ENCODE results near the gene CLCF1.
"Not testable (repeated sequence)": the region's sequence is repeated elsewhere in the genome, so short reads cannot be mapped to it uniquely, and the experiment has no call there.

CLCF1 gene

DNA sequence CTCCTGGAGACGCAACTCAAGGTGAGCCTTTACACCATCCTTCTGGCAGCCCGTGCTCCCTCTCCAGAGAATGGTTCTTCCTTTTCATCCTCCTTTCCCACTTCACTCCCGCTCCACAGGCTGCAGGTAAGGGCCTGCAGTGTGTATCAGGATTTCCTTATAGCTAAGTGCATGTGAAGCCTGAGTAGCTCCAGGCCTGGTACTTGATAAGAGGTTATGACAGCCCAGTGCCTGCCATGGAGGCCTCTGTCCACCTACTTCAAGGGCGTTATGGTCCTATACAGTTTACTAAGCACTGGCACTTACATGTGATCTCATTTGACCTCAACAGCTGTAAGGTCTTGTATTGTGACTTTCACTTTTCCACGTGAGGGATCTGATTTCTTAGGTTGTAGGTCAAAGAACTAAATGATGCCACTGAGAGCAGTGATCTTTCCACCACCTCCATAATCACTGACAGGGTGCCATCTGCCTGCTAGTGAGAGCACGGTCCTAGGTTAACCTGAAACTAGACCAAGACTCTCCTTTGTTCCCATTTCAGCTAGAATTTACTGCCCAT lies 52.0 kb downstream of the CLCF1 start:
- DNase-seq: no peak

DNA sequence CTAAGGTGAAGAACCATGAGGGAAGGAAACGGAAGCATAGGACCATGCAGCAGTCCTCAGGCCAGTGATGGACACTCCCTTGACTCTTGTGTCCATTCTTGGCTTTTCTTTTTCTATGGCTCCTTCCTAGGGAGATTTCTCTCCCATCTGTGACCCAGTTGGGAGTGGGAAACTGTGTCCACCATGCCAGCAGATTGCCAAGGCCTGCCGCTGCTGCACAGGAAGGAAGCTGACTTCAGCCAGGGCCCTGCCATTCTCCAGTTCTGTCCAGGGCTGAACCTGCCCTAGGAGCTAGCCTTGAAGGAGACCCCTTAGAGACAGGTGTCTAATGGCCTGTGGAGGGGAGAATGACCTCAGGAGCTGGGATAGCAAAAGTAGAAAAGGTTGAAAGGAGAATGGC lies 52.7 kb downstream of the CLCF1 start:
- DNase-seq: no peak

DNA sequence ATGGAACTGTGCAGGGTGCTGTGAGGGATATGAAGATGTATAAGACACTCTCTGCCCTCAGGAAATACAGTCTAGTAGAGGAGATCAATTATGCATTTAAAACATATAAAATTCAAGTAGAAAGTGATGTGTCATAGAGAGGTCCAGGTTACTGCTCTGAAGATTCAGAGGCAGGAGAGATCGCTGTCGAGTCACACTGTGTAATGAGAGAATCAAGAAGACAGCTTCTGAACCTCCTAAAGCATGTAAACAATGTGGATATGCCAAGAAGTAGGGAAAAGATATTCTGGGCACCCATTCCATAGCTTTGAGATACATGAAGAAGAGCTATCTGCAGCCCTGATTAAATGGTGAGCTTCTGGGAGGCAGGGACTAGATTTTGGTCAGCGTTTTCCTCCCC lies 53.4 kb downstream of the CLCF1 start:
- no peak for DNase-seq

DNA sequence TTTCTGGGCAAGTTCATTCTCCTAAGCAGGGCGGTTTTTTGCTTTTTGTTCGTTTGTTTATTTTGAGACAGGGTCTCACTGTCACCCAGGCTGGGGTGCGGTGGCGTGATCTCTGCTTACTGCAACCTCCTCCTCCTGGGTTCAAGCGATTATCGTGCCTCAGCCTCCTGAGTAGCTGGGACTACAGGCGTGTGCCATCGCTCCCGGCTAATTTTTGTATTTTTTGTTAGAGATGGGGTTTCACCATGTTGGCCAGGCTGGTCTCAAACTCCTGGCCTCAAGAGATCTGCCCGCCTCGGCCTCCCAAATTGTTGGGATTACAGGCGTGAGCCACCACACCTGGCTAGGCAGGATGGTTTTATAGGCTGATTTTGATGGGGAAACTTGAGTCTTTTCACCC lies 54.5 kb downstream of the CLCF1 start:
- DNase-seq: not testable (repeated sequence)

DNA sequence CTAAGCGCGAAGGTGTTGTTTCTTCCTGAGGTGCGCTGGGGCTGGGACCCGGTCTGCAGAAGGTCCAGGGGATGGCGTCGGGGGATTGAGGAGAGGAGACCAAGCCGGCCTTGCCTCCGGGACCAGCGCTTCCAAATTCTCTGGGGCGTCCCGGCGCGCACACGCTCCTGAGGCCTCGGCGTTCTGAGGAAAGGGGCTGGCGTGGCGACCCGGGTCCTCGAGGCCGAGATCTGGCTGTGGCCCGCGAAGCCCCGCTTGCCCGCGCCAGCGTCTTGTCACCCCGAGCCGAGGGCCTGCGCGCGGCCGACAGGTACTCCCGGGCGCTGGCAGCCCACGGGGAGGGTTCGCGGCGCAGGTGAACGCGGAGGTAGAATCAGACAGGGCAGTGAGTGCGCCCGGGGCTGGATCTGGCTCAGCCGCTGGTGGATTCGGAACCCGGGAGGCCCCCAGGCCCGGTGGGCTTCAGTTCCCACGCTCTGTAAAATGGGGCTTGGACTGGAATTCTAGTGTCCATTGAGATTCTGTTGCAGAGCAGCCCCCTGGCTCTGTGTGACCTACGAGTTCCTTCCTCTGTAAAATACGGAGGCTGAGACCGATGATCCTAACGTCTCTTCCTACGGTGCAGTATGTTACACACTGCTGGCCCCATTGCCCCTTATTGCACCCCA lies 55.4 kb downstream of the CLCF1 start:
- DNase-seq: no peak

DNA sequence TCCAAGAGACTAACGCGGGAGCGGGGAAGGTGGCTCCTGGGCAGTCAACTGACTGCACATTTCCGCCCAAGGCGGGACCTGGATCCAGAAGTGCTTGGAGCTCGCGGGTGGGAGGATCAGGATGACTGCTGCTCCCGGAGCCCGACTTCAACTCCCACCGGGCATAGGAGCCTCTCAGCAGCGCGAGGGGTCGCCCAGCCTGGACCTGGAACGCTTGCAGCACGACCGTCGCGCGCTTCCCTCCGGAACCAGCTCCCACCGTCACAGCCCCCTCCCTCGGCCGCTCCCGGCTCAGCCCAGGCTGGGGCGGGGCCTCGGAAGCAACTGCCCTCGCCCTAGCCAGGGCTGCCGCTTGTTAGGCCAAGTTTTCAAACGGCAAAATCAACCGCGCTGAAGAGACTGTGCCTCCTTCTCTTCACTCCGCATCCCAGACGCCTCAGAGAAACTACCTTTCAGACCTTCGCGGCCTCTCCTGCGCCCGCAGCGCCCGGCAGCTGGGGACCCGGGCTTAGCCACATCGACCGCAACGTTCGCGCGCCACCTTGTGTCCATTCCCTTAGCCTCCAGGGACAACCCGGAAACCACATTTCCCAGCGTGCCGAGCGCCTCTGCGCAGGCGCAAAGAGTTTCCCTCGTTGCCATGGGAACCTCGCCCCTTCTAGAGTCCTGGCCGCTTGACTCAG lies 56.1 kb downstream of the CLCF1 start:
- DNase-seq: peak; percentile 99

DNA sequence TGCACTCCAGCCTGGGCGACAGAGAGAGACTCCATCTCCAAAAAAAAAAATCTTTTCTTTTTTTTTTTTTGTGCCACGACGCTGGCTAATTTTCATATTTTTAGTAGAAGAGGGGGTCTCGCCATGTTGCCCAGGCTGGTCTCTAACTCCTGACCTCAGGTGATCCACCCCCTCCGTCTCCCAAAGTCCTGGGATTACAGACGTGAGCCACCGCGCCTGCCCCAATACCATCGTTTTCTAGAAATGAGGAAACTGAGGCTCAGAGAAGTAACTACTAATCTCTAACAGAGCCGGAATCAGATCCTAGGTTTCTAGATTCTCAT lies 56.6 kb downstream of the CLCF1 start:
- DNase-seq: no peak

DNA sequence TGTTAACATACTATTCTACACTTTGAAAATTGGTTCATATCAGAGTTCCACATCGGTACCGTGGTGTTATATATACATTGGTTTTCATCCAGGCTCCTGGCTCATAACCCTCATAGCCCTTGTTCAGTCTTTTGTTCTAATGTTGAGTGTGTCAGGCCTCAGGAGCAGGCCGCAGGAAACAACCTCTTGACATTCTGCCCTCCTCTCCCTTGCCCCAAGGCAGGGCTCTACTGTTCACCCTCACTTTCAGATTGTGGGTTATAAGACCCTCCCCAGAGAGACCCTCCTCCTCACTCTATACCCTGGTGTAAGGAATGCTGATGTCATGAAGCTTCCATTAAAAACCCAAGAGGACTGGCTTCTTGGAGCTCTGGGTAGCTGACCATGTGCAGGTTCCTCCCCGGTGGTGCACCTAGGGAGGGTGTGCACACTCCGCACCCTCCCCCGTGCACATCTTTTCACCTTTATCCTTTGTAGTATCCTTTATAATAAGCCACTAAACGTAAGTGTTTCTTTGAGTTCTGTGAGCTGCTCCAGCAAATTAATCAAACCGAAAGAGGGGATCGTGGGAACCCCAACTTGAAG lies 58.0 kb downstream of the CLCF1 start:
- DNase-seq: no peak

DNA sequence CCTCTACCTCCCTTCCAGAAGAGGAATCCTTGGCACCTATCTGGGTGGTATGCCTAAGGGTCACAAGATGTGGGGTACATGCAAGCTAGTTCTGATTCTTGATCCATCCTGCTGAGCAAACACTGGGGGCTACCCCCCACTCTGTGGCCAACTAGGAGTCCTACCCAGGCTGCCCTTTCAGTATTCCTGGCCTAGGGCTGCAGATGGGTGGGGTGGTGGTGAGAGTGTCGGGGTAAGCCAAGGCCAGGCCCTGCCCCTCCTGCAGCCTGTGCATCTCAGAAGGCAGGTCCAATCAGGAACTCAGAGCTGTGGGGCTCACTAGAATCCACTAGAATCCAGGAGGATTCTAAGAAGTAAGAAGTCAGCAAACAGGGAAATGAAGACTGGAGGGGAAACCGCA lies 59.2 kb downstream of the CLCF1 start:
- DNase-seq: no peak
